ENCODE results near the gene SLIRP. TPM values are rescaled to one million over a fixed set of nuclear protein-coding genes. Genes with fewer than 3 reads are reported as not detected.
A peak's percentile ranks its signal among the peaks of the same experiment; 100 is the strongest.

The SLIRP gene
- total and polyA plus RNA-seq, 11 donors, result 112 to 872 (median 222) TPM

- peak overlapping the region; percentile 61 to 97 (median 91) for H3K4me3 ChIP-seq
- peak overlapping the region in 4 of 12 donors; percentile 71 to 79 (median 76) for H3K27ac ChIP-seq
- no peaks in the 10 kb centered on the region for H3K9me3 ChIP-seq
- no peak for ATAC-seq
- H3K27me3 ChIP-seq, result no peaks in the 10 kb centered on the region
- TF ChIP-seq CTCF (IDR thresholded peaks at IDR 0.05), result no peak
- TF ChIP-seq POLR2A (IDR thresholded peaks at IDR 0.05), result no peak
- intact Hi-C loops (cut with DNase I), result loop anchor here in 9 of 10 donors (5.0 to 10.0 kb wide), 5 partner anchors 51 to 254 kb away; partner anchors contain the start of genes AHSA1 (in 4 of the 9) and VIPAS39 (in 4 of the 9)
- WGBS, 4 donors, result 15 to 21% (median 17%) methylated on average over 7 of the region's 7 CpGs
- H3K4me1 ChIP-seq, result peaks cover 0 to 41% (median 27%) of the 10 kb centered on the region in 12 donors
- peaks cover 0 to 57% (median 53%) of the 10 kb centered on the region in 9 donors for H3K36me3 ChIP-seq
- no peak for DNase-seq
Measured at GRCh38 chr14:77708749-77709148, 846 bp downstream of the SLIRP start.

GRCh38 chr14:77709412-77709811 lies 1.5 kb downstream of the SLIRP start:
- H3K4me1 ChIP-seq, result peaks cover 0 to 41% (median 27%) of the 10 kb centered on the region in 12 donors
- H3K9me3 ChIP-seq, result no peaks in the 10 kb centered on the region
- H3K27me3 ChIP-seq, result no peaks in the 10 kb centered on the region
- H3K36me3 ChIP-seq, result peaks cover 0 to 57% (median 53%) of the 10 kb centered on the region in 9 donors
- TF ChIP-seq POLR2A (IDR thresholded peaks at IDR 0.05) (no peak), CTCF (IDR thresholded peaks at IDR 0.05) (no peak)
- DNase-seq (no peak), ATAC-seq (no peak)
- no peak overlapping the region for H3K27ac ChIP-seq
- WGBS, 4 donors, result 79 to 83% (median 81%) methylated on average over 3 of the region's 3 CpGs
- intact Hi-C loops (cut with DNase I), result loop anchor here in 9 of 10 donors (5.0 to 10.0 kb wide), 5 partner anchors 52 to 255 kb away; partner anchors contain the start of genes AHSA1 (in 4 of the 9) and VIPAS39 (in 4 of the 9)
- peak overlapping the region in 7 of 12 donors; percentile 73 to 95 (median 91) for H3K4me3 ChIP-seq

- intact Hi-C loops (cut with DNase I), result no loop called here
- Histone ChIP-seq H3K27me3 (no peaks in the 10 kb centered on the region), H3K36me3 (peaks cover 0 to 58% (median 55%) of the 10 kb centered on the region in 9 donors), H3K4me3 (no peak overlapping the region), H3K27ac (no peak overlapping the region), H3K4me1 (peaks cover 0 to 41% (median 27%) of the 10 kb centered on the region in 12 donors), H3K9me3 (no peaks in the 10 kb centered on the region)
- DNase-seq (no peak), ATAC-seq (no peak)
- no peak for TF ChIP-seq CTCF (IDR thresholded peaks at IDR 0.05)
- no peak for TF ChIP-seq POLR2A (IDR thresholded peaks at IDR 0.05)
- WGBS, 4 donors, result 78 to 90% (median 82%) methylated on average over 2 of the region's 2 CpGs
Measured at GRCh38 chr14:77710364-77710763, 2.5 kb downstream of the SLIRP start.

GRCh38 chr14:77714926-77715325 lies 7.0 kb downstream of the SLIRP start:
- WGBS, 4 donors, result 90 to 93% (median 92%) methylated on average over 6 of the region's 6 CpGs
- no peak for DNase-seq
- Histone ChIP-seq H3K27ac (no peak overlapping the region), H3K4me1 (peaks cover 0 to 6% (median 1%) of the 10 kb centered on the region in 12 donors), H3K4me3 (no peak overlapping the region), H3K27me3 (no peaks in the 10 kb centered on the region), H3K36me3 (peaks cover 0 to 100% (median 98%) of the 10 kb centered on the region in 9 donors), H3K9me3 (no peaks in the 10 kb centered on the region)
- TF ChIP-seq CTCF (IDR thresholded peaks at IDR 0.05), result no peak
- TF ChIP-seq POLR2A (IDR thresholded peaks at IDR 0.05), result no peak
- intact Hi-C loops (cut with DNase I), result no loop called here
- no peak for ATAC-seq
